ENCODE results near the gene TMEM101. TPM values are rescaled to one million over a fixed set of nuclear protein-coding genes. Genes with fewer than 3 reads are reported as not detected.
"Not testable (repeated sequence)": the region's sequence is repeated elsewhere in the genome, so short reads cannot be mapped to it uniquely, and the experiment has no call there.

The TMEM101 gene
- total RNA-seq, 2 donors from 2014 or later, result 32.5 TPM

DNA sequence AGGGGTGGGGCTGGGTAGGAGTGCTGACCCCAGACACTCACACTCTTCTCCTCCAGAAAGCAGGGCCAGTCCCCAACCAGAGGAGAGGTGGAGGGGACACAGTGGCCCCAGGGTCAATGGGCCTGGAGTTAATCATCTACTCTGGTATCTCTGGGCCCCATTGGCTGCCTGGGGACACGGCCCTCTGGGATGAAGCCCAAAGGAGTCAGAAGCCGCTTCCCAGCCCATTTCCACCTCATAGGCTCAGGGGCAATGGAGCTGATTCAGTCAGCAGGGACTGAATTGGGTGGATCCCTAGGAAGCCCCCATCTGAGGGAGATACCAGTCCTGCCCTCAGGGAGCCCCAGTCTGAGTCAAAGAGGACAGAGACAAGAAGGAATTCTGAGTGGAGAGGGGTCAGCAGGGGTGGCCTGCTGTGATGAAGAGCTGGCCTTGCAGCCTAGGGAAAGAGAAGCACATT, 13.3 kb downstream of the TMEM101 start:
- Mint-ChIP-seq H3K4me3 (no peak overlapping the region), H3K4me1 (ENCODE audit: low read depth in 2 of 2) (peaks cover 7% of the 10 kb centered on the region in 2 donors), H3K36me3 (no peaks in the 10 kb centered on the region), H3K27me3 (peaks cover 7 to 17% of the 10 kb centered on the region in 2 donors), H3K9me3 (no peaks in the 10 kb centered on the region), H3K27ac (no peak overlapping the region)
- DNase-seq (ENCODE audit: low spot score) (no peak), ATAC-seq (no peak)

DNA sequence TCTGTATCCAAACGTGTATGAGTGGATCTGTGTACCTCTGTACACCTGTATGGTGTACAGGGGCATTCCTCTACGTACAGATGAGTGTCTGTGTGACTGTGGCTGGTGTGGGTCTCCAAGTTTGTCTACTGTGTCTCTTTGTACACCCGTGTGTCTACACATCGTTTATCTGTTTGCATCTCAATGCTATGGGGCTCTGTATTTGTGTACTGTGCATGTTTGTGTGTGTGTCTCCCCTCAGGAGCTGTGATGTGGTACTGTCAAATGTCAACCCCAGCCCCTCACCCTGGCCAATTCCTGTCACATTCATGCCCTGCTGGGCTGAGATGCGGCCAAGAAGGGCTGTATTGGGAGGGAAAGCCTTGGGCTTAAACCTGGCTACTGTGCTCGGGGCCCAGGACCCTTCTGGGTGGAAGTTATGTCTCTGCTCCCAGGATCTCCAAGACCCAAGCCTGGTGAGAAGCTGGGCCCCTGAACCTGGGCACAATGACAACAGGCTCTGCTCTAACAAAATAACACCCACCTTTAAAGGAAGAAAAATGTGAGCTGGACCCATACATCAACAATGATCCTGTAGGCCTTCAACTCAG, 13.8 kb downstream of the TMEM101 start:
- DNase-seq (ENCODE audit: low spot score) (no peak), ATAC-seq (no peak)
- Mint-ChIP-seq H3K36me3 (no peaks in the 10 kb centered on the region), H3K4me1 (ENCODE audit: low read depth in 2 of 2) (peaks cover 1% of the 10 kb centered on the region in 2 donors), H3K9me3 (no peaks in the 10 kb centered on the region), H3K27ac (no peak overlapping the region), H3K4me3 (no peak overlapping the region), H3K27me3 (peaks cover 7 to 16% of the 10 kb centered on the region in 2 donors)

DNA sequence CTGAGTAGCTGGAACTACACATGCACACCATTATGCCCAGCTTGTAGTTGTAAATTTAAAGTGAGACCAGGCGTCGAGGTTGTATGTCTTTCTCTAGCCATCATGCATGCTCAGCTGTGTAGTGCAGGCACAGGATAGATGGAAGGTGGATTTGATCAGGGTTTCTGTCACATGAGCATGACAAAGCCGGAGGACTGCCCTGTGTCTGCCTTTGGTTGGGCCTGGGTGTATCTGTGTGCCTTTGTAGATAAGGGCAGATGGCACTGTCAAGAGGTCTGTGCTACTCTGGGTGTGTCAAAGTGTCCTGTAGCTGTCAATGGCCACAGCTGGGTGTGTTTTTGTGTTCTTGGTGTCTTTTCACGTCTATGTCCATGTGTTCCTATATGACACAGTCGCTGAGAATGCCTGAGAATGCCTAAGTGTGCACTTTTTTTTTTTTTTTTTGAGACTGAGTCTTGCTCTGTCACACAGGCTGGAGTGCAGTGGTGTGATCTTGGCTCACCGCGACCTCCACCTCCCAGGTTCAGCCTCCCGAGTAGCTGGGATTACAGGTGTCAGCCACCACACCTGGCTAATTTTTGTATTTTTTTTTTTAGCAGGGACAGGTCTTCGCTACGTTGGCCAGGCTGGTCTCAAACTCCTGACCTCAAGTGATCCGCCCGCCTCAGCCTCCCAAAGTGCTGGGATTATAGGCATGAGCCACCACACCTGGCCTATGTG, 14.5 kb downstream of the TMEM101 start:
- no peaks in the 10 kb centered on the region for H3K36me3 Mint-ChIP-seq
- H3K9me3 Mint-ChIP-seq, result no peaks in the 10 kb centered on the region
- no peak overlapping the region for H3K4me3 Mint-ChIP-seq
- peaks cover 7 to 17% of the 10 kb centered on the region in 2 donors for H3K27me3 Mint-ChIP-seq
- ATAC-seq (no peak), DNase-seq (ENCODE audit: low spot score) (no peak)
- H3K4me1 Mint-ChIP-seq (ENCODE audit: low read depth in 2 of 2), result no peaks in the 10 kb centered on the region
- H3K27ac Mint-ChIP-seq, result no peak overlapping the region

DNA sequence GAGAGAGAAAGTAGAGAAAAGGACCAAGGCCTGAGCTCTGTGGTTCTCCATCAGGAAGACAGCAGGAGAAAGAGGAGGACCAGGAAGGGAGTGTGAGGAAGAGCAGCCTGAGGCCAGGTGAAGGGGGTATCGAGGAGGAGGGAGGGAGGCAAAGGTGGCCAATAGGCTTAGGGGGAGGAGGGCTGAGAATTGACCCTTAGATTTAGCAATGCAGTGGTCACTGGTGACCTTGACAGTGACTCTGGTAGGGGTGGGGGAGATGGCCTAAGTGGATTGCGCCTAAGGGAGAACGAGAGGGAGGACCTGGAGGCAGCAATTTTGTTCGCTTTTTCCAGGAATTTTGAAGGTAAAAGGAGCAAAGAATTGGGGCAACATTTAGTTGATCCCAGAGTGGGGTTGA, 15.7 kb downstream of the TMEM101 start:
- no peaks in the 10 kb centered on the region for H3K4me1 Mint-ChIP-seq (ENCODE audit: low read depth in 2 of 2)
- DNase-seq (ENCODE audit: low spot score), result no peak
- ATAC-seq, result no peak
- H3K27me3 Mint-ChIP-seq, result peaks cover 12 to 20% of the 10 kb centered on the region in 2 donors
- no peak overlapping the region for H3K4me3 Mint-ChIP-seq
- no peaks in the 10 kb centered on the region for H3K36me3 Mint-ChIP-seq
- H3K9me3 Mint-ChIP-seq, result no peaks in the 10 kb centered on the region
- H3K27ac Mint-ChIP-seq, result no peak overlapping the region

DNA sequence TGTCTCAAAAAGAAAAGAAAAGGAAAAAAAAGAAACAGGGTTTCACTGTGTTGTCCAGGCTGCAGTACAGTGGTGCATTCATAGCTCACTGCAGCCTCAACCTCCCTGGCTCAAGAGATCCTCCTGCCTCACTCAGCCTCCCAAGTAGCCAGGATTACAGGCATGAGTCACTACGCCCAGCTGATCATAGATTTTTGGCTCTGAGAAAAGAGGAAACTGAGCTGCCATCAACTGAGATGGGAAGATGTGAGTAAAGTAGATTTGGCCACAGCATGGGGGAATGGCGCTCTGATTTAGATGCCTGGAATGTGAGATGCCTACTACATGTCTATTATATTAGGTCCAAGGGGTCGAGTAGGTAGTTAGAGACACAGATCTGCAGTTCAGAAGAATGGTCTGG, 16.2 kb downstream of the TMEM101 start:
- H3K36me3 Mint-ChIP-seq, result no peaks in the 10 kb centered on the region
- no peak overlapping the region for H3K4me3 Mint-ChIP-seq
- no peak overlapping the region for H3K27ac Mint-ChIP-seq
- no peak for ATAC-seq
- DNase-seq (ENCODE audit: low spot score), result no peak
- peaks cover 15 to 20% of the 10 kb centered on the region in 2 donors for H3K27me3 Mint-ChIP-seq
- no peaks in the 10 kb centered on the region for H3K4me1 Mint-ChIP-seq (ENCODE audit: low read depth in 2 of 2)
- H3K9me3 Mint-ChIP-seq, result no peaks in the 10 kb centered on the region

DNA sequence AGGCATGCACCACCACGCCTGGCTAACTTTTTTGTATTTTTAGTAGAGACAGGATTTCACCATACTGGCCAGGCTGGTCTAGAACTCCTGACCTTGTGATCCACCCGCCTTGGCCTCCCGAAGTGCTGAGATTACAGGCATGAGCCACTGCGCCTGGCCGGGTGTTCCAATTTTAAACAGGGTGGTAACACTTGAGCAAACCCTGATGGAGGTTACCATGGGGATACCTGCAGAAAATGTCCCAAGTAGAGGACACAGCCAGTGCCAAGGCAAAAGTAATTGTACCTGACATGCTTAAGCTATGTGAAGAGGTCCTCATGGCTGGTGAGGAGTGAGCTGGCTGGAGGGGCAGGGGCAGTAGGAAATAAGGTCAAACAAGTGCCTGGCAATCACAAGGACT, 17.6 kb downstream of the TMEM101 start:
- H3K27ac Mint-ChIP-seq; H3K4me3 Mint-ChIP-seq; DNase-seq (ENCODE audit: low spot score); H3K4me1 Mint-ChIP-seq (ENCODE audit: low read depth in 2 of 2); ATAC-seq; H3K9me3 Mint-ChIP-seq; H3K36me3 Mint-ChIP-seq: not testable (repeated sequence)
- peaks cover 15 to 20% of the 10 kb centered on the region in 2 donors for H3K27me3 Mint-ChIP-seq

DNA sequence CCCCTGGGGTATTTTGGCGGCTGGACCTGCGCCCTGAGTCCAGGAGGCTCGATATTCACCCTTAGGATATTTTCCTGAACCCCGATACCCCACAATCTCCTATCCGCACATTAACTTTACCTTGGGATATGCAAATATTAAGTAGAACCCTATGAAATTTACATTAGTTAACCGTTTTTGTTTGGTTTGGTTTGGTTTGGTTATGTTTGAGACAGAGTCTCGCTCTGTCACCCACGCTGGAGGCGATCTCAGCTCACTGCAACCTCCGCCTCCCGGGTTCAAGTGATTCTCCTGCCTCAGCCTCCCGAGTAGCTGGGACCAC, 19.7 kb downstream of the TMEM101 start:
- H3K4me3 Mint-ChIP-seq, result no peak overlapping the region
- H3K9me3 Mint-ChIP-seq, result no peaks in the 10 kb centered on the region
- H3K36me3 Mint-ChIP-seq, result no peaks in the 10 kb centered on the region
- ATAC-seq, result no peak
- H3K27ac Mint-ChIP-seq, result no peak overlapping the region
- DNase-seq (ENCODE audit: low spot score), result no peak
- H3K27me3 Mint-ChIP-seq, result peaks cover 14 to 15% of the 10 kb centered on the region in 2 donors
- no peaks in the 10 kb centered on the region for H3K4me1 Mint-ChIP-seq (ENCODE audit: low read depth in 2 of 2)

DNA sequence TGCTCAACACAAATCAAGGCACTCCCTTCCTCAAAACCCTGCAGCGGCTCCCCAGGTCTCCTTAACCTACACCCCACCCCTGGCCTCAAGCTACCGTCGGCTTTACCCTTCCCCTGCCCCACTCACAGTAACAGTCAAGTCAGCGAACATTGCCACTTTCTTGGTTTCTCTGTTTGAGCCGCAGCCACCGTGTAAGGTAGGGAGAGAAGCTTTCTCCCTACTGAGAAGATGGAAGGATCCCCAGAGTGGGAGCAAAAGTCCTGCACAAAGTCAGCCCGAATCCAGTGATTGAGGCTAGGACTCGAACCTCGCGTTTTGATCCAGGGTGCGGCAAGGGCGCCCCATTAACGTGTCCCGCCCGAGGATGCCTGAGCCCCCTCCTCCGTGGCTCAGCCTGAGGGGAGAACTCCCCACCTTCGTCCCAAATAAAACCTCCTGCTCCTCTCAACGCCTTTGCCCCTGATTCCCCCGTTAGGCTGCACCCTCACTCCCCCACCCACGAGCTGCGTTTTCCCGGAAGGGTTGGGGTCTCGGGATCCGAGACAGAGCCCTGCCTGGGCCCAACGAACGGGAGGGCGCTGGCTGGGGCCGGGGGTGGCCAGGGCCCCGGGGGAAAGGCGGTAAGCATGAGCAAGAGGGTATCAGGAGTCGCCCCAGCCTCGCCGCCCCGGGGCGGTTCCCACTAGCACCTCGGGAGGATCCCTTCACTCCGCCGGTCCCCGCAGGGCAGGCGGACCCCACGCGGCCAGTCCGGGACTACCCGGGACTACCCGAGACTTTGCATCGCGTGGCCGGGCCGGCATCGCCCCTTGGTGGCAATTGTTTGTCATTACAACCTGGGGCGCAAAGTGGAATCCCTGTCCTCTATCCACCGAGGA, 20.3 kb downstream of the TMEM101 start:
- Mint-ChIP-seq H3K27me3 (peaks cover 14 to 15% of the 10 kb centered on the region in 2 donors), H3K36me3 (no peaks in the 10 kb centered on the region), H3K4me1 (ENCODE audit: low read depth in 2 of 2) (no peaks in the 10 kb centered on the region), H3K9me3 (no peaks in the 10 kb centered on the region), H3K27ac (no peak overlapping the region), H3K4me3 (no peak overlapping the region)
- ATAC-seq (peak; percentile 83 to 90), DNase-seq (ENCODE audit: low spot score) (peak; percentile 72)

DNA sequence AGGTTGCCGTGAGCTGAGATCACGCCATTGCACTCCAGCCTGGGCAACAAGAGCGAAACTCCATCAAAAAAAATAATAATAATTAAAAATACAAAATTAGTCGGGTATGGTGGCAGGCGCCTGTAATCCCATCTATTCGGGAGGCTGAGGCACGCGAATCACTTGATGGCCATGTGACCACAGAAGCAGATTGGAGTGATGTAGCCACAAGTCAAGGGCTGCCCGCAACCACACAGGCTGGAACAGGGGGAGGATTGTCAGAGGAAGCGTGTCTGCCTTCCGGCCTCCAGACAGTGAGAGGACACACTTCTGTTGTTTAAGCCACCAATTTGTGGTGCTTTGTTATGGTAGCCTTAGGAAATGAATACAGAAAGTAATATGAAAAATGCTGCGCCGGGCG, 22.1 kb downstream of the TMEM101 start:
- no peak overlapping the region for H3K4me3 Mint-ChIP-seq
- H3K27me3 Mint-ChIP-seq, result peaks cover 9 to 18% of the 10 kb centered on the region in 2 donors
- no peaks in the 10 kb centered on the region for H3K9me3 Mint-ChIP-seq
- DNase-seq (ENCODE audit: low spot score) (no peak), ATAC-seq (no peak)
- no peaks in the 10 kb centered on the region for H3K4me1 Mint-ChIP-seq (ENCODE audit: low read depth in 2 of 2)
- H3K36me3 Mint-ChIP-seq, result no peaks in the 10 kb centered on the region
- H3K27ac Mint-ChIP-seq, result no peak overlapping the region

DNA sequence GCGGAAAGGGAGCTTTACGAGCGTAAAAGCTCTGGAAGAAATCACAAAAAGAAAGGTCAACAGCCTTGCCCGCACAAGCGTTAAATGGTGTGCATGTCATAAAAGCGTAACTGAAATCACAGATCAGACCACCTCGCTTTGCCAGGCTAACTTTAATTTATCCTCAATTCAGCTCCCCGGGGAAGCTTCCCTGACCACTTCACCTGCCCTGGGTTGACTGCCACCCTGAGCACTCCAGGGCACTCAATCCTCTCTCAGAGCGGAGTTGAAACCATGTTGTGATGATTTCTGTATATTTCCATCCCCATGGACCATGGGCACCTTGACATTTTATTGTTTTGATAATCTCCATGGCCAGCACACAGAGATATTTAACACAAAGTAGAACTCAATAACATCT, 26.5 kb downstream of the TMEM101 start:
- H3K27ac Mint-ChIP-seq, result no peak overlapping the region
- H3K36me3 Mint-ChIP-seq, result no peaks in the 10 kb centered on the region
- ATAC-seq (no peak), DNase-seq (ENCODE audit: low spot score) (no peak)
- no peaks in the 10 kb centered on the region for H3K4me1 Mint-ChIP-seq (ENCODE audit: low read depth in 2 of 2)
- H3K4me3 Mint-ChIP-seq, result no peak overlapping the region
- H3K9me3 Mint-ChIP-seq, result no peaks in the 10 kb centered on the region
- H3K27me3 Mint-ChIP-seq, result peaks cover 16 to 27% of the 10 kb centered on the region in 2 donors

DNA sequence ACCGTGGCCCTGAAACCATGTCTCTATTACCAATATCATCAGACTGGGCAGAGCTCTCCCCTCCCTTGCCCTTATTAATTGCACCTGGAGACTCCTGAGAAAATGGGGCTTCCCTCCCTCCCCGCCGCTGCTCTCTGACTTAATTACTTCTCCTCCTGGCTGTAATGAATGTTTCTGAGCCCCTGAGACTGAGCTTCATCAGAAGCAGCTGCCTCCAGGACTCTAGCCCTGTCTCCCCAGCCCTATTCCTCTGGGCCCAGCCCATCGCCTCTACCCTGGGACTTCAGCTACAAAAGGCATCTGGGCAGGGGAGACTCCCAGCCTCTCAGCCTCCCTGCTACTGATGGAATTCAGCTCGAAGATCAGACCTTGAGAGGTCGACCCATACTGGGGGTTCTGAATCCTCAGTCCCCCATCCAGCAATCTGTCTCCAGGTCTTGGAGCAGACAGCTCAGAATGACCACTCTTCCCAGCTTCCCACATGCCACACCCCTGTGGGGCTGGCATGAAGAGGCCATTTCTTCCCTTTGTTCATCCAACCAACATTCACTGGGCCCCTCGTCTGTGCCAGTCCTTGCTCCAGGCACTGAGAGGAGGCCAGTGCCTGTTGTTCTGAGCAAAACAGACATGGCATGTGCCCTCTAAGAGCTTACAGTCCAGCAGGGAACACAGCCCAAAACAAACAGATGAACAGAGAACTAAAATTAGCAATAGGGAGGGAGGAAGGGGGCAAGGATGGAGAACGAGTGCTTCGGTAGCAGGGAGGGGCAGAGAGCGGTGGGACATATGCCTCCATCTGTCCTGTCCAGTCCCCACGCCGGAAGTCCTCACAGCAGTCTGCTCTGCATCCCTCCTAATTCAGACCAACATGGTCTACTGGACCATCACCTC, 27.4 kb downstream of the TMEM101 start:
- no peak for ATAC-seq
- Mint-ChIP-seq H3K9me3 (no peaks in the 10 kb centered on the region), H3K4me3 (no peak overlapping the region), H3K27me3 (peaks cover 20 to 36% of the 10 kb centered on the region in 2 donors), H3K4me1 (ENCODE audit: low read depth in 2 of 2) (no peaks in the 10 kb centered on the region), H3K27ac (no peak overlapping the region), H3K36me3 (no peaks in the 10 kb centered on the region)
- DNase-seq (ENCODE audit: low spot score), result no peak

DNA sequence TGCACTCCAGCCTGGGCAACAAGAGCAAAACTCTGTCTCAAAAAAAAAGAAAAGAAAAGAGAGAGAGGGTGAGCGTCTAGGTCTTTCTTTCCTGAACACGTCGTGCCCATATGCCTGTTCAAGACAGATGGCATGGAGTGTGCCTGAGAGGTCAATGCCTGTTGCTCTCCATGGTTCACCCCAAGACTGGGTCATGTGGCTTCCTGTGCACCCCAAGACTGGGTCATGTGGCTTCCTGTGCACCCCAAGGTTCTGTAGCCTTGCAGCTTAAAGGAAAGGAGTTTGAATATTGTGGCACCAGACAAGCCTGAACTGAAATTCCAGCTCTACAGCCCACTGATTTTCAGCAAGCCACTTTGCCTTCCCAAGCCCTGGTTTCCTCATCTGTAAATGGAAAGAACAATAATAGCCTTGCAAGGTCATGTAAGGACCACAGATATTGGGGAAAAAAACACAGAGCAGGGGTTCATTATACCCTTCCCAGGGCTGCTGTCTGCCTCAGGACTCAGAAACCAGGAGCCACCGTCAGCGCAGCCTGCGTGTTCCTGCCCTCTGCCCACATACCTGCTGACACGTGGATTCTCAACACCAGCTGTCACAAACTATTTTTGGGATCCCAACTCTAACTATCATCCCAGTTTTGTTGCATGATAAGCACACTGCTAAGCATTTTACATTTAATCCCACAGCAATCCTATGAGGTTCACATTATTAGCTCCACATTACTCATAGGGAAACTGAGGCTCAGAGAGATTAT, 28.4 kb downstream of the TMEM101 start:
- H3K4me3 Mint-ChIP-seq, result no peak overlapping the region
- no peaks in the 10 kb centered on the region for H3K4me1 Mint-ChIP-seq (ENCODE audit: low read depth in 2 of 2)
- H3K9me3 Mint-ChIP-seq, result no peaks in the 10 kb centered on the region
- DNase-seq (ENCODE audit: low spot score) (no peak), ATAC-seq (no peak)
- H3K36me3 Mint-ChIP-seq, result no peaks in the 10 kb centered on the region
- peaks cover 27 to 46% of the 10 kb centered on the region in 2 donors for H3K27me3 Mint-ChIP-seq
- no peak overlapping the region for H3K27ac Mint-ChIP-seq

DNA sequence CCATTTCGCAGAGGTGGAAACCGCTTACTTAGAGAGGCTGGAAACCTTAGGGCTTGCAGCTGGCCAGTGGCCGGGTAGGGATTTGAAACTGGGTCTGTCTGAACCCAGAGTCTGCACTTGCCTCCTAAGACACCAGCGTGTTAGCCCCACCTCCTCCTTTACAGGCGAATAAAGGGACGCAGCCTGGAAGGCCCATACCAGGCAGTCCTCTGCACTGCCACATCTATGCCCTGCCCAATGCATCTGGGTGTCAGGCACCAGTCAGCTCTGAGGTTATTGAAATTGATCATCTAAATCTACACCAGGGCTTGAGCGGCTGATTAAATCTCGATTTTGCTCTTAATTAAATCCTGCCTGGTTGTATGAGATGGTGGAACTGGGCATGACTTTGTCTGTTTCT, 30.2 kb downstream of the TMEM101 start:
- Mint-ChIP-seq H3K36me3 (no peaks in the 10 kb centered on the region), H3K9me3 (no peaks in the 10 kb centered on the region), H3K27me3 (peaks cover 31 to 54% of the 10 kb centered on the region in 2 donors), H3K27ac (no peak overlapping the region), H3K4me1 (ENCODE audit: low read depth in 2 of 2) (no peaks in the 10 kb centered on the region), H3K4me3 (no peak overlapping the region)
- no peak for DNase-seq (ENCODE audit: low spot score)
- no peak for ATAC-seq

Data from natural killer cell treated with Interleukin-12 subunit alpha and Interleukin-12 subunit beta and Interleukin-15 and Interleukin-18, amount 100 ng/mL, for 72 hours (primary cell).